Testis (tissue), 3 donors: ENCODE measurements around the gene IQCN. TPM values are rescaled to one million over a fixed set of nuclear protein-coding genes. Genes with fewer than 3 reads are reported as not detected.

Source experiments
- DNase-seq: peaks from one replicate; pipeline ENCODE4 v3.0.0-alpha.2; 2019
- H3K27ac ChIP-seq, 2 donors: fragments of 200-600 bp; sonication (generic); one replicate each; pipeline ENCODE4 v1.5.1; 2019
- H3K27me3 ChIP-seq: fragments of 200-600 bp; sonication (generic); one replicate; pipeline ENCODE4 v1.5.1; 2019
- H3K36me3 ChIP-seq: fragments of 200-600 bp; sonication (generic); one replicate; pipeline ENCODE4 v1.5.1; 2017; ENCODE audit warnings: low read depth; ENCODE audit errors: missing control alignments
- H3K4me1 ChIP-seq: fragments of 200-600 bp; sonication (generic); one replicate; pipeline ENCODE4 v1.5.1; 2019
- H3K4me3 ChIP-seq, 2 donors: fragments of 200-600 bp; sonication (generic); one replicate each; pipeline ENCODE4 v1.5.1; 2017 to 2019
- H3K9me3 ChIP-seq: fragments of 200-600 bp; sonication (generic); one replicate; pipeline ENCODE4 v1.5.1; 2017
- POLR2A ChIP-seq: fragments of 450-650 bp; IDR thresholded peaks from one replicate; pipeline ENCODE4 v1.6.1; 2017; ENCODE audit warnings: antibody characterized with exemption, mild to moderate bottlenecking, moderate library complexity
- WGBS, 2 donors: methylation state at CpG; one replicate each; pipeline ENCODE4 v1.1.5; 2018; 5-methylcytosine and 5-hydroxymethylcytosine counted together
- intact Hi-C: fragments of 100-400 bp; cut with DNase I; formaldehyde crosslinking; loops from one replicate; pipeline ENCODE4 v1.15.1; 2023; ENCODE audit warnings: low total_unique reads
- polyA plus RNA-seq: library from polyadenylated mRNA; stranded (reverse); fragments of 350-450 nt; fragmentation: Illumina TruSeq; extraction: RNeasy Lipid Tissue Mini Kit (QIAGEN cat#74804); gene quantifications from one replicate; pipeline ENCODE4 v1.2.3, GENCODE V29; 2014; ENCODE audit warnings: low read depth, low replicate concordance; ENCODE audit not compliant: insufficient read depth
- total RNA-seq, 2 donors: library from RNA; depleted of rRNA; stranded (reverse); fragments of >200 nt; gene quantifications; one replicate each; pipeline ENCODE4 v1.2.3, GENCODE V29; 2016
- TF ChIP-seq, protein P1 (sequence below), 3 experiments: fragments of 450-650 bp in 2 of 3; fragments of 200-600 bp in 1 of 3; sonication (generic) in 1 of 3; IDR thresholded peaks; one replicate each; pipeline ENCODE4 v1.5.1; 2016 to 2019; ENCODE audit warnings: antibody characterized with exemption in 3 of 3, mild to moderate bottlenecking in 2 of 3, moderate library complexity in 1 of 3

The IQCN gene
- total and polyA plus RNA-seq, 3 donors from 2014 or later: 30.1 to 88.1 (median 62.3) TPM

DNA sequence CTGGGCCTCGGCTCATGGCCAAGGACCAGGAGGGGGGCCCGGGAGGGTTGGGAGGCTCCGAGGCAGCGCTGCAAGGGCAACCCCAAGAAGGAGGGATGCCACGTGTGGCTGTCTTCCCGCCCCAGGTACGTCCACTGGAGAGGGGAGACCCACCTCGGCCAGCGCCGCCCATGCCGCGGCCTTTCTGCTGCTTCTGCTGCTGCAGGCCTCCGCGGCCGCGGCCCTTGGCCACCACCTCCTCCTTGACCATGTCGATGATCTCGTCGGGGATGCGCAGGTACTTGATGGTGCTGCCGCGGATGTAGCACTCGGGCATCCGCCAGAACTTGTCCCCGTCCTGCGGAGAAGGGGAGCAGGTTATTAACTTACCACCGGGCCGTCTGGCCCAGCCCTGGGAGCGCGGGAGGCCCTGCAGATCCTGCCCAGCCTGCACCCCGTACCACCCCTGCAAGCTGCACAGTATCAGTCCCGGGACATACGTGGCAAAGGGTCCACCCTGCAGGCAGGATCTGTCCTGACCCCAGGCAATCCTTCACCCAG, 35.3 kb upstream of the IQCN start:
- H3K27me3 ChIP-seq: no peaks in the 10 kb centered on the region
- H3K36me3 ChIP-seq: no peaks in the 10 kb centered on the region
- TF ChIP-seq POLR2A: no peak
- TF ChIP-seq, protein P1, sequence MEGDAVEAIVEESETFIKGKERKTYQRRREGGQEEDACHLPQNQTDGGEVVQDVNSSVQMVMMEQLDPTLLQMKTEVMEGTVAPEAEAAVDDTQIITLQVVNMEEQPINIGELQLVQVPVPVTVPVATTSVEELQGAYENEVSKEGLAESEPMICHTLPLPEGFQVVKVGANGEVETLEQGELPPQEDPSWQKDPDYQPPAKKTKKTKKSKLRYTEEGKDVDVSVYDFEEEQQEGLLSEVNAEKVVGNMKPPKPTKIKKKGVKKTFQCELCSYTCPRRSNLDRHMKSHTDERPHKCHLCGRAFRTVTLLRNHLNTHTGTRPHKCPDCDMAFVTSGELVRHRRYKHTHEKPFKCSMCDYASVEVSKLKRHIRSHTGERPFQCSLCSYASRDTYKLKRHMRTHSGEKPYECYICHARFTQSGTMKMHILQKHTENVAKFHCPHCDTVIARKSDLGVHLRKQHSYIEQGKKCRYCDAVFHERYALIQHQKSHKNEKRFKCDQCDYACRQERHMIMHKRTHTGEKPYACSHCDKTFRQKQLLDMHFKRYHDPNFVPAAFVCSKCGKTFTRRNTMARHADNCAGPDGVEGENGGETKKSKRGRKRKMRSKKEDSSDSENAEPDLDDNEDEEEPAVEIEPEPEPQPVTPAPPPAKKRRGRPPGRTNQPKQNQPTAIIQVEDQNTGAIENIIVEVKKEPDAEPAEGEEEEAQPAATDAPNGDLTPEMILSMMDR (IDR thresholded peaks at IDR 0.05): no peak
- no peak overlapping the region for H3K4me3 ChIP-seq
- H3K9me3 ChIP-seq: no peaks in the 10 kb centered on the region
- DNase-seq: no peak
- intact Hi-C loops: no loop called here
- no peak overlapping the region for H3K27ac ChIP-seq
- H3K4me1 ChIP-seq: peaks cover 28% of the 10 kb centered on the region
- WGBS, 2 donors: 90 to 92% methylated on average over 21 to 33 of the region's 33 CpGs

DNA sequence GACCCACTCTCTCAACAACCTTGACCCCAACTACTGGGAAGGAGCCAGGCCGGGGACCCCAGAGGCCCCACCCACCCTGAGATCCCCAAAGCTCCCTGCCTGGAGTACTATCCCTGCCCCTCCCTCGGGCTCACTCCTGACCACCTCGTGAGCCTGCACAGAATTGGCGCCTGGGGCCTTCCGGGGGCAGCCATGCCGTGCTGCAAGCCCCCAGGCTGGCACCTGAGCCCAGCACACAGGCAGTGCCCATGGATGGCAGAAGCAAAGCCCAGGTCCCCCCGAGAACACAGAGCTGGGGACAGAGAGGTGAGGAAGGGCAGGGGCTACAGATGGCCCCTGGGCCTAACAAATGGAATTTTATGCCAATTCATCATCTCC, 34.7 kb upstream of the IQCN start:
- Histone ChIP-seq H3K27ac (peak overlapping the region in 1 of 2 donors; percentile 99), H3K9me3 (no peaks in the 10 kb centered on the region), H3K4me1 (peaks cover 31% of the 10 kb centered on the region), H3K4me3 (no peak overlapping the region), H3K36me3 (no peaks in the 10 kb centered on the region), H3K27me3 (no peaks in the 10 kb centered on the region)
- no peak for DNase-seq
- 81% methylated on average over 7 of the region's 7 CpGs; no CpG with 5 or more reads in 1 of the 2 donors for WGBS, 2 donors
- intact Hi-C loops: no loop called here
- TF ChIP-seq, protein P1 (IDR thresholded peaks at IDR 0.05): no peak
- no peak for TF ChIP-seq POLR2A

GRCh38 chr19:18308051-18308947, 34.0 kb upstream of the IQCN start:
- no peaks in the 10 kb centered on the region for H3K27me3 ChIP-seq
- H3K9me3 ChIP-seq: no peaks in the 10 kb centered on the region
- 64 to 80% methylated on average over 4 to 19 of the region's 20 CpGs for WGBS, 2 donors
- intact Hi-C loops: no loop called here
- peaks cover 38% of the 10 kb centered on the region for H3K4me1 ChIP-seq
- no peak for TF ChIP-seq POLR2A
- TF ChIP-seq, protein P1 (IDR thresholded peaks at IDR 0.05): no peak
- H3K36me3 ChIP-seq: no peaks in the 10 kb centered on the region
- H3K4me3 ChIP-seq: no peak overlapping the region
- peak overlapping the region; percentile 29 to 99 for H3K27ac ChIP-seq
- no peak for DNase-seq

DNA sequence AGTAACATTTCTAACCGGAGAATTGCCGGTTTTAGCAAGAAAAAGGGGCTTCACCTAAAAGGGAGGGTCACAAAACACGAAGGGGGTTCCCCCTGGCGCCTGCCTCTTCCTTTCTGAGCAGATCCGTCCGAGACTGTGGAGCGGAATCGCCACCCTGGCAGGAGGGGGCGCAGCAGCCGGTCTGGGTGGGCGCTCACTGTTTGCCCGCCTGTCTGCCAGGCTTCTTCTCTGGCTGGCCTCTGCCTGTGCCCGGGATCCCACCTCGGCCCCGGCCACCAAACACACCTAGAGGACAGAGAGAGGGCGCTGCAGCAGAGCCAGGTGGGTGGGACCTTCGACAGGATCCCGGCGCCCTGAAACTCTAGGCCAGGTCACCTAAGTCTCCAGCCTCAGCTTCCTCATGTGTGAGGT, 33.0 kb upstream of the IQCN start:
- DNase-seq: no peak
- H3K36me3 ChIP-seq: no peaks in the 10 kb centered on the region
- H3K27ac ChIP-seq: peak overlapping the region; percentile 29 to 99
- TF ChIP-seq, protein P1 (IDR thresholded peaks at IDR 0.05): no peak
- no peaks in the 10 kb centered on the region for H3K9me3 ChIP-seq
- intact Hi-C loops: no loop called here
- WGBS, 2 donors: 81 to 93% methylated on average over 13 to 19 of the region's 19 CpGs
- peaks cover 45% of the 10 kb centered on the region for H3K4me1 ChIP-seq
- H3K4me3 ChIP-seq: no peak overlapping the region
- no peaks in the 10 kb centered on the region for H3K27me3 ChIP-seq
